DMS79 treated with DMSO at 0.1 percent for 48 hours (cell line): ENCODE data around the gene PTPN3.
"Not testable (repeated sequence)": the region's sequence is repeated elsewhere in the genome, so short reads cannot be mapped to it uniquely, and the experiment has no call there.

Source experiments
- DNase-seq: peaks from one replicate; lab custom pipeline; 2025; lab: John Stamatoyannopoulos, UW

Gene PTPN3

GRCh38 chr9:109399258-109399767 is 98.8 kb downstream of the PTPN3 start:
- no peak for DNase-seq

GRCh38 chr9:109391176-109391575 is 106.9 kb downstream of the PTPN3 start:
- no peak for DNase-seq

GRCh38 chr9:109387856-109388255 is 110.3 kb downstream of the PTPN3 start:
- no peak for DNase-seq

GRCh38 chr9:109387206-109387605 is 110.9 kb downstream of the PTPN3 start:
- DNase-seq = no peak

DNA sequence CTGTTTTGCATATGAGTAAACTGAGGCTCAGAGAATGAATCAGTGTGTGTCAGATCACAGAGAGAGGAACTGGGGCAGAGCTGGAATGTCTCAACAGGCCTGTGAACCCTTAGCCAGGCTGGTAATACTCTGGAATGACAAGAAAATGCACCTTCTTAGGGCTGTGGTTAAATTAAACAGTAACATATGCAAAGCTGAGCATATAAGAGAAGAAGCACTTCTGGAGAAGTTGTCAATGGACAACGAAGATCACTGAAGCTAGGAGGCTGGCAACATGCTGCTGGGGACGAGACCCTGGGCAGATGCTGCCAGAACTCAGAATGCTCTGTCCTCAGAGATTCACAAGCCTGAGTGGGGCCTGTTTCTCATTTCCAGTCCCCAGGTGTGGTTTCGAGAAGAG is 112.6 kb downstream of the PTPN3 start:
- no peak for DNase-seq

DNA sequence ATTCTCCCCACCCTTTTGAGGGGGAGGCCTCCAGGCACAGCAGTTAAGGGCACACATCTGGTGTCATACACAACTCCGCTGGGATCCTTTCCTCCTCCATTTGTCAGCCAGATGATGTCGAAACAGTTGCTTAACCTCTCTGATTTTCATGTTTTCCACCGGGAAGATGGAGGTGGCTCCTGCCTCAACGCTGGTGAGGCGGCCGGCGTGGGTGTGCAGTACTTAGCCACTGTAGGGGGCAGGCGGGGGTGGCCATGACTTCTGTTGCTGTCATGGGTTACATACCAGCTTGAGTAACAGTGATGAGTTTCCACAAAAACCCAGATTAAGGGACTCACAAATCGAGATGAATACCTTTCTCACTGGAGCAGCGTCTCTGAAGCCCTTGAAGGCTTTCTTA is 114.2 kb downstream of the PTPN3 start:
- no peak for DNase-seq

- DNase-seq = no peak
These were observed 114.8 kb downstream of the PTPN3 start for GRCh38 chr9:109383356-109383755.

- DNase-seq = no peak
These were observed 115.5 kb downstream of the PTPN3 start for GRCh38 chr9:109382585-109382984.

DNA sequence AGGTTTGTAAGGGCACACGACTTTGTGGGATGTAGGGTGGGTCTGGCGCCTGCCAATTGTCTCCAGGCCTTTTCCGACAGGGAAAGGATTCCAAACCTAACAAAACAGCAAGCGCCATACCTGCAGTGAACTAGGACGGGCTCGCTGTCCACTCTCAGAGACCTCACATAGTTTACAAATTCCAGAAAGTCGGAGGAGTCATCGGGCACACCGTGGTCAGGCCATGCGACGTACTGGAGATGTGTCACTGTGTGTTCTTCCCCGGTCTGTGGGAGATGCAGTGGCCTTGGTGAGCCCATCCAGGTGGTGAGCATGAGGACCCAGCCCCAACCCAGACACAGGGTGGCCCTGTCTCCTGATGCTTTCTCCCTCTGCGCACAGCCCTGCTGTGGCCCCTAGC is 115.9 kb downstream of the PTPN3 start:
- no peak for DNase-seq

- no peak for DNase-seq
These were observed 116.9 kb downstream of the PTPN3 start for GRCh38 chr9:109381011-109381729.

DNA sequence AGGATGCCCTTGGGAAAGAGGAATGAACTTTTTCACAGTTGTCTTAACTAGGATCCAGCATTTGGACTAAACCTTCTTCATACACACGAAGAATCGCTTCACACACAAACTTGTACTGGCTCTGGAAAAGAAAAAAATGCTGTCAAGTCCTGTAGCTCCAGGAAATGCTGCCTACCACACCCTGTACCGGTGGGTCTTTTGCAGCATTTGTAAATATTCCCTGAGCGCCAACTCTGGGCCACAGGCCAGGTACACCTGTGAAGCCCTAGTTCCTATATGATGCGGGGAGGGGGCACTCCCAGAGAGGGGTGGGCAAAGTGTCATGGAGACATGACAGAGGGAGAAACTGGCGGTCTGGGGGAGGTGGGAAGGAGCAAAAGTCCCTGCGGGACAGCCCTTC is 118.6 kb downstream of the PTPN3 start:
- DNase-seq = no peak

- no peak for DNase-seq
These were observed 119.8 kb downstream of the PTPN3 start for GRCh38 chr9:109378316-109378715.

DNA sequence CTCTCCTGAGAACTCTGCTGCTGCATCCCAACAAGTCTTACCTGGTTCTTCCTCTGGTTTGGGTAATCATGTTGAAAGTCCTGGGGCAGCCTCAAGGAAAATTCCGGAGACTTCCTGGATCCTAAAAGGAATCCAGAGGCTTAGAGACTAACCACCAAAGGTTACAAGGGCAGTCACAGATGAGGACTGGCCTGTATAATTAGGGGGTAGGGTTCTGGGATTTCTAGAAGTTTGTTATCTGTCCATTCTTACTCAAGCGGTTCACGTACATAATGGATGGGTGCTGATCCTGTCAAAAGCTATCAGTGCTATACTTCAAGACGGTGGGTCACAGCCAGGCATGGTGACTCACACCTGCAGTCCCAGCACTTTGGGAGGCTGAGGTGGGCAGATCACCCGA is 125.9 kb downstream of the PTPN3 start:
- DNase-seq = no peak

GRCh38 chr9:109371374-109371773 is 126.7 kb downstream of the PTPN3 start:
- no peak for DNase-seq

- DNase-seq = no peak
These were observed 128.8 kb downstream of the PTPN3 start for GRCh38 chr9:109369285-109369684.

DNA sequence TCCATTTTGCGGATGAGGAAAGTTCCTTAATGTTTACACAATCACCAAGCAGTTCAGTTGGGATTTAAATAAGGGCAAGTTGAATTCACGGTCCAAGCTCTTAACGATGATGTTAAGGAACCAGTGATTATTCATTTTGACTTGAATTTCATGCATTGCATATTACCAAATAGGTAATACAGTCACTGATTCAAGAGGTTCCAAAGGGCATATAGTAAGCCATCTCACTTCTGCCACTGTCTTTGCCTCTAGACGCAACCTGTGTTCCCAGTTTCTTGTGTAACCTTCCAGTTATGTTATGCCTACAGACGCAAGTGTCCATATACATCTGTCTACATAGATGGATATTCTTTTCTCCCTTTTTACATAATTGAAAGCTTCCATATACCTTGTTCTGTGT is 137.3 kb downstream of the PTPN3 start:
- no peak for DNase-seq

GRCh38 chr9:109358968-109359603 is 139.0 kb downstream of the PTPN3 start:
- DNase-seq = not testable (repeated sequence)

GRCh38 chr9:109355564-109356297 is 142.4 kb downstream of the PTPN3 start:
- peak; percentile 81 for DNase-seq

DNA sequence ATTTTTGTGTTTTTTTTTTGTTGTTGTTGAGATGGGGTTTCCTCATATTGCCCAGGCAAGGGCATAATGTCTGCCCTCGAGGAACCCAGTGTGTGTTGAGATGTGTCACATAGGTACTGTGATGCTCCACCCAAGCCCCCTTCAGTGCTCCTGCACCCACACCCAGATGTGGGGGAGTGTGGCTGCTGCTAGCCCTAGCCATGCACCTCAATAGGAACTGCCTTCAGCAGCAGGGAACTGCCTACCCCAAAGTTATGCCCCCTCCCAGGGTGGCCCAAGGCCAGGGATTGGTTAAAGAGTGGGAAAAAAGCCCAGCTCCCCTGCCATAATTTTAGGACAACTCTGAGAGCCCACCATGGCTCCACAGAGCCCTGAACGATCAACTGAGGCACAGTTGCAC is 143.9 kb downstream of the PTPN3 start:
- DNase-seq = no peak

GRCh38 chr9:109351032-109351431 is 147.1 kb downstream of the PTPN3 start:
- no peak for DNase-seq

GRCh38 chr9:109349421-109349846 is 148.7 kb downstream of the PTPN3 start:
- DNase-seq = peak; percentile 30

- no peak for DNase-seq
These were observed 151.2 kb downstream of the PTPN3 start for GRCh38 chr9:109346904-109347303.

DNA sequence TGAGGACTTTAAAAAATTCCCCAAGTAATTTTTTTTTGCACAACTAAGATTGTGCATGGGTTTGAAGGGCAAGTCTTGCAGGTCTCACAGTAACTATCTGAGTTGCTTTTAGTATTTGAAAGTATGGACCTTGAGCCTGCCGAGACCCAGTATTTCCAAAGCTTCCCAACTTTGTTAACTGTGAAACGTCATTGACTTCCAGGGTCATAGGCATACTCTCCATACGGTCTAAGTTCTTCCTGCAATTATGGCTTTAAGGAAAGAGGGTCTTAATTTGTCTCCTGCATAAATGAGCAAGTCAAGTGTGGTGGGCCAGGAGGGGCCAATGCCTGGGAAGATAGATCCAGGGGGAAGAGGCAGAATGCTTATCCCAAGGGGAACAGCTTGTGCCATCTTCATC is 153.2 kb downstream of the PTPN3 start:
- DNase-seq = no peak
